ENCODE measurements around the gene DCTD.

The DCTD gene

GRCh38 chr4:182872886-182873285, 44.3 kb downstream of the DCTD start:
- no peak for DNase-seq (ENCODE audit: low read depth in 2 of 2)

DNA sequence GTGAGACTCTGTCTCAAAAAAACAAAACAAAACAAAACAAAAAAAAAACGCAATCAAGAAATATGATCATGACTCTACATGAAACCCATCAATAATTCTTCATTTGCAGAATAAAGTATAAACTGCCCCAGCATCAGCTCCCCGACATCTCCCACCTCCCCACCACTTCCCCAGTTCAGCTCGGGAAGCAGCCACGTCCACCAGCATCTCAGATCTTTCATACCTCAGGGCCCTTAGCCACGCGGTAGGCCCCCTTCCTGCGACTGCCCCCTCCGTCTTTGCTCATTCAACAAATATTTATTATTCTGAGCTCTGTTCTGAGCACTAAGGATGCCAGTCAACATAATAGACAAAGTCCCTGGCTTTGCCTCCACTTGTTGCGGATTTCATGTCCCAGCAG, 45.6 kb downstream of the DCTD start:
- DNase-seq (ENCODE audit: low read depth in 2 of 2): no peak

- no peak for DNase-seq (ENCODE audit: low read depth in 2 of 2)
Observed at GRCh38 chr4:182869697-182870096, 47.5 kb downstream of the DCTD start.

DNA sequence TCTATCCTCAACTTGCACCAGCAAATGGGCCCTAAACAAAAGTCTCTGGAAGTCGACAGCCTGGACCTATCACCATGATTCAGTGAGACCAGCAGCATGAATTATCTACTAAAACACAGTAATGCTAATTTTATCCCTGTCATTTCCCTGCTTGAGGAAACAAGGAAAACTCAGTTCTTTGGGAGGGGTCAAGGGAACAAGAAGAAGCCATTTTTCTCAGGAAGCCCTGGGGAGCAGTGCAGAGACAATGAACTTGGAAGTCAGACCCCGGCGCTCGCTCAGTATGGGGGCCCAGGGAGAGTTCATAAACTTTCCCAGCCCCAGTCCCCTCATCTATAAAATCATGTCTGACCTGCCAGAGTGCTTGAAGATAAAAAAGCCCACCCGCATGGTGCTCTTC, 50.4 kb downstream of the DCTD start:
- no peak for DNase-seq (ENCODE audit: low read depth in 2 of 2)

- DNase-seq (ENCODE audit: low read depth in 2 of 2): no peak
Observed at GRCh38 chr4:182863501-182863900, 53.7 kb downstream of the DCTD start.

DNA sequence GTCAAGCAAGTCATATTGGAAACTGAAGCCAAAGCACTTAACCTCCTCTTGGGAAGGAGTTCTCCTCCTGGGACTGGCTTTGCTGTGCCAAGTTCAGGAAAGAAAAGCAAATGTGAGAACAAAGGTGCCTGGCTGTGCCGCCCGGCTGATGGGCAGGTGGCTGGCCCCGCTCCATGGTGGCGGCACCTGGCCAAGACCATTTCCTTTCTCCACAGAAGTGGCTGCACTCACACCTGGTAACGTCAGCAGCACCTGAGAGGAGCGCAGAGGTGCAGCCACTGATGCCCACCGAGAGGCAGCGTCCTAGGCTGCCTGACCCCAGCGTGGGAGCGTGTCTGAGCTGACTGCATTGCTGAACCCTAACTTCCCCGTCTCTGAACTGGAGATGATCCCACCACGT, 54.3 kb downstream of the DCTD start:
- DNase-seq (ENCODE audit: low read depth in 2 of 2): no peak

DNA sequence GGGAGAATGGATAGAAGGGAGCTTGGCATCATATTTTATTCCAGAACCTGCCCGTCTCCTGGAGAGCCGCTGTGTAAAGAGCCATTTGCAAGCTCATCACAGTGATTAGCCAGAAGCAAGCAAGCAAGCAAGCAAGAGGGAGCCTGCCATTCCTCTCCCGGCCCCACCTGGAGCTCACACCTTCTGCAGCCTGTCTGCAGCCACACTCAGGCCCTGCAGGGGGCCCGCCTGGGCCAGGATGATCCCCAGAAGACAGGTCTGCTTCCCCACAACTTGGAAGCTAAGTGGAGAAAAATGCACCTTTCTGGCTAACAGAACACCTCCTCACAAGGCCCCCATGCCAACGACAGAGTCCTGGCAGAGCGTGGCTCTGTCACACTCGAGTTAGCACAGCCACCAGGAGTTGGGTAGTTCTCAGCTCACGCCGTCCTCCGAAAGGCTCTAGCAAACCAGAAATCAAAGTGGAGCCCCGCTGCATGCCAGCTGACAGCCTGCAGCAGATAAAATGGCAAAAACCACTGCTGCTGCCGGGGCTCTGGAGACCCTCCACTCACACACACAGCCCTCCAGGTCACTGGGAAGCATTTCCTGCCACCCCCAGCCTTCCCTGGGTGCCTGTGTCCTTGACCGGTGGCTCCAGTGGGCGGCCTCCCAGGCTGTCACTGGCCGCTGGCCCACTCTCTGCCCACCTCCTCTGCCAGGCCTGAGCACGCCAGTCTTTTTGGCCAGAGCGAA, 54.9 kb downstream of the DCTD start:
- DNase-seq (ENCODE audit: low read depth in 2 of 2): no peak

GRCh38 chr4:182861346-182861745, 55.8 kb downstream of the DCTD start:
- no peak for DNase-seq (ENCODE audit: low read depth in 2 of 2)

DNA sequence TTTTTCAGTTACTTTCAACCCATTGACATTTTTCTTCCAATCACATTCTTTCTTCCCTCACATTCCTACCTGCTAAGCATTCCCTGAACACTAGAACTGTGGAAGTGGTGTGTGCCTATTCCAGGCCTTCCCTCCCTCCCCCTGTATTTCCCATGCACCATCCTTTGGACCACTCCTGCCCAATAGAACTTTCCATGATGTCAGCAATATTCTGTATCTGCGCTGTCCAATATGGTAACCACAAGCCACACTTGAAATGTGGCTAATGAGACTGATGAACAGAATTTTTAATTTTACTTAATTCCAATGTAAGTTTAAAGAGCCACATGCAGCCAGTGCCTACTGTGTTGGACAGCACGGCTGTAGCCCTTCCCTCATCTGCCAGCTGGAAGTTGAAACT, 57.5 kb downstream of the DCTD start:
- no peak for DNase-seq (ENCODE audit: low read depth in 2 of 2)

DNA sequence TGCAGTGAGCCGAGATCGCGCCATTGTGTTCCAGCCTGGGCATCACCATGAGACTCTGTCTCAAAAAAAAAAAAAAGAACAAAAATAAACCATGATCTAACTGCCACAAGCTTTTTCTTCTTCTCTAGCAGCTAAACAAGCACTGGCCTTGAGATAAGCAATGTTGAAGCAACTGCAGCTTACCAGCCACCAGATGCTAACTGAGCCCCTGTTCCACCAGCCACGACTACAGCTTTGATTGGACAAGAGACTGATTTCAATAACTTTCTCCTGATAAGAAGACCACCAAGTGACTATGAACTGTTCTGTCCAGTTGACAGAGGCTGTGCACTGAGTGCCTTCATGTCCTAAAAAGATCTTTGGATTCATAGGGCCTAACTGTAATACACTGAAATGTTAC, 58.5 kb downstream of the DCTD start:
- DNase-seq (ENCODE audit: low read depth in 2 of 2): no peak

GRCh38 chr4:182856862-182857261, 60.3 kb downstream of the DCTD start:
- DNase-seq (ENCODE audit: low read depth in 2 of 2): no peak

DNA sequence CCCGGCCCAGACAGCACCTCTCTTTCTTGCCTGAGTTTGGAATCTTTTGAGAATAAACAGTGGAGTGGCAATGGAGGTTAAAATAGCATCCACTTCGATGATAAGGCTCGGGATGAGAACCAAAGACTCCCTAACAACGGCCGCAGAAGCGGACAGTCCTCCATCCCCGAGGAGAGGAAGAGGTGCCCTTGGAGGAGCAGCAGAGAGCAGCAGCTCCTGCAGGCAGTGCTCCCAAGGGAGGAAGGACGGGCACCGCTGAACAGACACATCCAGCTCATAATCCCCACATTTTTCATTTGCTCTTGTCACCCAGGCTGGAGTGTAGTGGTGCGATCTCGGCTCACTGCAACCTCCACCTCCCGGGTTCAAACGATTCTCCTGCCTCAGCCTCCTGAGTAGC, 61.3 kb downstream of the DCTD start:
- DNase-seq (ENCODE audit: low read depth in 2 of 2): no peak

DNA sequence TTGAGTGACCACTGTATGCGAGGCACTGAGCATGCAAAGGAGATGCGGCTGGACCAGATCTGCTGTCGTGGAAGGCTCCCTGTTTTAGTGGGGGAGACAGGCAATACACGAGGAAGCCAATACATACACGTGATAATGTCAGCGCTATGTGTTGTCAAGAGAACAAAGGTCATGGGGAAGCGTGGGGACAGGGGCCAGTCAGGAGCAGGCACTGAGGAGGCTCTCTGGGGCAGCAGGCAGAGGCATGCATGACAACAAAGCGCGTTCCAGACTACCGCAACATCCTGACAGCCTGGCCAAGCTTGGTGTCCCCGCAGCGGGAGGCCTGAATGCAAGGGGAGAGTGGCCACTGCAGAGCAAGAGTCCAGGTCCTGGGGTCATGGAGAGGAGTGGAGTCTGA, 61.9 kb downstream of the DCTD start:
- no peak for DNase-seq (ENCODE audit: low read depth in 2 of 2)

- no peak for DNase-seq (ENCODE audit: low read depth in 2 of 2)
Observed at GRCh38 chr4:182854466-182854865, 62.7 kb downstream of the DCTD start.

DNA sequence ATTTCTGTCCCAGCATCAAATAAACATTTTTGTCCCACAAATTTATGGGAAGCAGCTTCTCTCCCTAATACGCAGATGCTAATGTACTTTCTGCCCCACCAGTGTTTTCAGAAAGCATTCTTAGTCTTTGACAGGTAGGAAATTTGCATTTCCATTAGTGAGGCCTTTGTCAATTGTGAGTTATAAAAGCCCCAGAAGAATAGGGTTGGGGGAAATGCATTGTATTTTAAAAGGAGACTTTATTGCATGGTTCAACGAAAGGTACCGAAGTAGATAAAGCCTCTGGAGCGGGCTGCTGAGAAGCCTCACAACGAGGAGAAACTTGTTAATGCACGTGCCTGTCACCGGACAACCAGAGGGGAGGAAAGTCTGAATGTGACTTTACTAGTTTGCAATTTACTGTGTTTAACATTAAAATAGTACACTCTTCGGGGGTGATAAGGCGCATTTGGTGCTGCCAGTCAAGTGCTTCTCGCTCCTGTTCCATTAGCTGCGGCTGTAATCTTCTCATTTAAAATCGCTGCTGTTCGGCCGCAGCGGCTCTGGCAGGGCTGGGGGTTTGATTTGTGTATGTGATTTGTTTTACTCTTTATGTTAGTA, 63.4 kb downstream of the DCTD start:
- DNase-seq (ENCODE audit: low read depth in 2 of 2): no peak

DNA sequence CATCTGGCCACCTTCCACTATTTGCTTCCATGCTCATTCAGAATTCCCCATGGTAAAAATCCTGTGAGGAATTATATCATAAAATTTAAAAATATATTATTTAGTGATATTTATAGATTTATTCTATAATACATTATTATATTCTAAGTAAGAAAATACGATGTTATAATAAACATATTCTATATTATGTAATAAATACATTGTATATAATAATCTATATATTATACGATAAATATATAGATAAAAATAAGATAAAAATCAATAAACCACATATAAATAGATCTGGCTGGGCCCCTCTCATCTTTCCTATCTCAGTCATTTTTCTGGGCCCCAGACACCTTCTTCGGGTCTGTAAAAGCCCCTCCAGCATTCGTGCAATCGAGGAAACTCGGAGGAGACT, 68.5 kb downstream of the DCTD start:
- no peak for DNase-seq (ENCODE audit: low read depth in 2 of 2)

DNA sequence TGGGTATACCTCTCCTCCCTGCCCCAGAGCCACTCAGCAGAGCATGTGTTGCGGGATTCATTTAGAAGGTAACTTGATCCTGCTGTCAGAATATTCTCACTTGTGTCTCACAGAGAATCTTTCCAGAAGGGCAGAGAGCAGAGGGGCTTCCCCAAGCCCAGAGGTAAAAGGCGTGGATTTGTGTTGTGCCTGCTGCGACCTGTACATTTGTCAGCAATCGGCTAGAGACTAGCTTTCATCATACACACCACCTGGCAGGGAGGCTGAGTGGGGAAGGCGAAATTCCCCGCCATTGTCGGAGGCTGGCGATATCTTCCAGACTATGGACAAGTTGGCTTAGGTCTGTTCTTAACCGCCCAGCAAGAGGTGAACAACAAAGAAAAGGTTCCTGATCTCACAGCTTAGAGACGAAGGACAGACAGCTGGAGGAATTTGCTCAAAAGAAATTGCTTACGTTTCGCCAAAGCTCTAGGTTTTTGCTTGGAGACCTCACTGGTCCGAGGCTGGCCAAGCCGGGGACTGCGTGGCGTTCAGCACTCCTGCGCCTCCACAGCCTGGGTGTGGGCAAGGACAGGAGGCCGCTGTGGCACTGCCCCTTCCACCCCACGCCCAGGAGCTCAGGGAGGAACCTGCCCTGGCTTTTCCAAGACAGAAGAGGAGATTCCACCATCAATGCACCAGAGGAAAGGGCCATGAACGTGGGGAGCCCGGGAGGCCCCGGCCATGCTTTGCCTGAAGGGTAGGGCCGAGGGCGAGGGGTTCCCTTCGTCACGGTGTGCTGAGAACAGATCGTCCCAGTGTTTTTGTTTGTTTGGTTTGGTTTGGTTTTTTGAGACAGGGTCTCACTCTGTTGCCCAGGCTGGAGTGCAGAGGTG, 69.4 kb downstream of the DCTD start:
- DNase-seq (ENCODE audit: low read depth in 2 of 2): no peak

DNA sequence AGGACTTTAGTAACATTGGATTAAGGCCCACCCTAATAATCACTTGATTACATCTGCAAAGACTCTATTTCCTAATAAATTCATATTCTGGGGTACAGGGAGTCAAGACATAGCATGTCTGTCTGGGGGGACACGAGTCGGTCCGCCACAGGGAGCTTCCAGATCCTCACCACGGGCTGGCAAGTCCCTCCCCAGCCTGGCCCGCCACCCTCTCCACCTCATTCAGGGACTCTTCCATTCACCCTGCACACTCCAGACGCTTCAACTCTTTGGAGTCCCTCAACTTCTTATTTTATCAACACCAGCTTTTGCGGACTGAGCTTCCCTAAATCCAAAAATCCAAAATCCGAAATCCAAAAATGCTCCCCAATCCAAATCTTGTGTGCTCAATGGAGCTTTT, 71.2 kb downstream of the DCTD start:
- DNase-seq (ENCODE audit: low read depth in 2 of 2): no peak

GRCh38 chr4:182845618-182846017, 71.6 kb downstream of the DCTD start:
- no peak for DNase-seq (ENCODE audit: low read depth in 2 of 2)

DNA sequence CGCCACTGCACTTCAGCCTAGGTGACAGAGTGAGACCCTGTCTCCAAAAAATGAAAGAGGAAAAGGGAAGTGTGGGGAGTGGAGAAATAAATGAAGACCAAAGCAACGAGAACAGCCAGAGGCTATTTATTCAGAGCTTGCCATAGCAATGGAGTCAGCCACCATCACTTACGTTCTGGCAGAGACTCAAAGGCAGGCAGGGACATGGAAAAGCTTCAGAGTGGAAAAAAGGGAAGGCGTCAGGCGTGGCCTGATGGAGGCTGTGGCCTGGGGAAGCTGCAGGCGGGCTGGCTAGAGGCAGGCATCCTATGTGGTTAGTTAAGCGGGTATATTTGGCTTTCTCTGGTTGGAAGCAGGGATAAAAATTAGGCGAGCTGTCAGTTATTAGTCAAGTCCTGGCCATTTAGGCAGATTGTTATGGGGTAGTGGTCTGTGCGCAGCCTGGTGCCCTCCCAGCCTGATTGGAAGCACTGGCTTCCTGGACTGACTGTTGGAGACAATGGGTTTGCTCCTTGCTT, 73.3 kb downstream of the DCTD start:
- no peak for DNase-seq (ENCODE audit: low read depth in 2 of 2)

DNA sequence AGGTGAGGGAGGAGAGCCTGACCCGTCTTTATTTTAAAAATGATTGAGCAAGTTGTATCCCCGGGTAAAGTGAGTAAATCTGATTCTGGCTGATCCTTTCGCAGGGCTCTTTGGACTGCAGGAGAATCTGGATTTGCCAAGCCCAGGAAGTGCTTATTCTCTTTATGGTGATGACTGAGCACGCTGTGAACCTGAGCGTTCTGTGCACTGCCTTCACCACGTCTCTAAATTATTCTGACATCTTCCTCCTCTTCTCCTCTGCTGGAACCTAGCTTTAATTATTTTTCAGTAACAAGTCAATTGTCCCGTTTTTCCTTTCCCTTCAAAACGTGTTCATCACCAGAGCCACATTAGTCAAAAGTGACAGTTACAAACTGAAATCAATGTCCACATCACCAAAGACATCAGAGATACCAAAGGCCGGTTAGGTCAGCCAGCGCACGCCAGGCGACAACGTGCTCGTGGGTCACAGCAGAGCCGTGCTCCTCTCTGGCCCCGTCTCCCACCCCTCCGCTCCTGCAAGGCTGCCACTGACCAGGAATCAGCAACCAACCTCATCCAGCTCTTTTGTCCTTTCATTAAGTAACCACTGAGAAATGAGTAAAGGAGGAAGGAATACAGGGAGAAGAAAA, 74.3 kb downstream of the DCTD start:
- DNase-seq (ENCODE audit: low read depth in 2 of 2): no peak

DNA sequence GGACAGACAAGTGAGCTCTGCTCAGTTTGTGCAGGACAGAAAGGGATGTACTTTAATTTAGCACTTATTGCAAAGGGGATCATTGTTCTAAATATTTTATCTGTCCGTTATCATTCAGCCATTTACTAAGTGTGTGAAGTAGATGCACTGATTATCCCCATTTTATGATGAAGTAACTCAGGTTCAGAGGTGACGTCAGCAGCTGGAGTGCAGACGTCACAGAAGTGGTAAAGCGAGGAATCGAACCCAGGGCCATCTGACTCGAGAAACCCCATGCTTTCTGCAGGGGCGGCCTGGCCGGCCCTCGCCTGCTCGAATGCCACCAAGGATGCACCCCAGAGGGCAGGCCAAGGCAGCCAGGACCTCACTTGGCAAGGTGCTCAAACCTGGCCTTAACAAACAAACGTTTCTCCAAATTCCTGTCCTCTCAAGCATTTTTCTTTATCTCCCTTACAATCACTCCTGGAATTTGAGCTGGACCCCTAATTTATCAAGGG, 75.0 kb downstream of the DCTD start:
- no peak for DNase-seq (ENCODE audit: low read depth in 2 of 2)
